Activated effector memory CD4-positive, alpha-beta T cell treated with Interleukin-2 at 50 U/mL for 16 hours (primary cell): Measurements from ENCODE around the gene AGTRAP.

Experiments
- DNase-seq: peaks from one replicate; pipeline ENCODE4 v3.0.0-alpha.2; 2020

AGTRAP gene

DNA sequence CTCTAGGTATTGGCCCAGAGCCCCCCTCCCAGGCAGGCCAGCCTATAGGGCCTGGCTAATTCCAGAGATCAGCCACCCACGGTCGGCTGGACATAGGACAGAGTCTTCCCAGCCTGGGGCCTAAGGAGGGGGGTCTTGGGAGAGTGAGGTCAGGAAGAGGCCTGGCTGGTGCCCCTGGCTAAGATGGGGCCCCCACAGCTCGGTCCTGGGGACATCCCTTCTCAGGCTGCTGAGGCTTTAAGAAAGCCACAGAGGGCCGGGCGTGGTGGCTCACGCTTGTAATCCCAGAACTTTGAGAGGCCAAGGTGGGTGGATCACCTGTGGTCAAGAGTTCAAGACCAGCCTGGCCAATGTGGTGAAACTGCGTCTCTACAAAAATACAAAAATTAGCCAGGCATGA, 28.6 kb downstream of the AGTRAP start:
- DNase-seq = no peak

DNA sequence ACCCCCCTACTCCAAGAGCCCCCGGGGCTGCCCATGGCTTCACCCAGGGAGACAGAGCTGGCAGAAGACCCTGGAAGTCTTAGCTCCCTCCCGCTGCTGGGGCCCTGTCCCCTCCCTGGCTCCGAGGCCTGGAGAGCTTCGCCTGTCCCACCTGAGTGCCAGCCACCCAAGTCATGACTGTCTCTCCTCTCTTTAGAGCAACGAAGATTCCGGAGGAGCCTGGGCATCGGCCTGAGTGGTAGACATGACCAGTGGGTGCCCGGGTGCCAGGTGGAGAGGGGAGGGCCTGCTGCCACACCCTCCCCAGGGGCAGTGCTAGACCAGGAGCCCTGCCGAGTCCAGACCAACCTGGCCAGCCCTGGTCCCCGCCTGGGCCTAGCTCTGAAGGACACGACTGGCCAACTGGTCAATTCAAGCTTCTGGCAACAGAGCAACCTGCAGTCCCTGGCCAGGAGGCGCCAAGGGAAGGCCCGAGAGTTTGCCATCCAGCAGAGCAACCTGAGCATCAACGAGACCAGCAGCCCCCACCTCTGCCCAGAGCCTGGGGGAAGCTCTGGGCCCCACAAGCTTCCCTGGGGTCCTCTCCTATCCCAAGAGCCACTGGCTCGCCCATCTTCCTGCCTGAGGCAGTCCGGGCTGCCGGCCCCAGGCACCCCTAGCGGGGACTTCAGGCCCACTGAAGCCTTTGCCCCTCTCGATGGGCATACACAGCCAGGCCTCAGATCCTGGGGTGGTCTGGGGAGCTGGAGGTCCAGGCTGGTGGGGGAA, 29.9 kb downstream of the AGTRAP start:
- DNase-seq = no peak

DNA sequence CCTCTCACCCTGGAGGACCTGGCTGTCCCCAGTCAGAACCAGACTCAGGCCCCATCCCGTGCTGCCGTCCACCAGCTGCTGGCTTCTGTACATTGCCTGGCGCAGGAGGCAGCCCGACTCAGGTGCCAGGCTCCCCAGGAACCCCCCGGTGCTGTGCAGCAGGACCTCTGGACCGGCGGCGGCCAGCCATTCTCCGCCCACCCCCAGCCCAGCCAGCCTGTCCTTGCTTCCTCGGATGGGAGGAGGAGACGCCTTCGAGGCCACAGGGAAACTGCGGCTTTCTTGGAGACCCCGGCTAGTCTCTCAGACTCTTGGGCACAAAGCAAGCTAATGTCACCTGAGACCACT, 30.5 kb downstream of the AGTRAP start:
- no peak for DNase-seq

DNA sequence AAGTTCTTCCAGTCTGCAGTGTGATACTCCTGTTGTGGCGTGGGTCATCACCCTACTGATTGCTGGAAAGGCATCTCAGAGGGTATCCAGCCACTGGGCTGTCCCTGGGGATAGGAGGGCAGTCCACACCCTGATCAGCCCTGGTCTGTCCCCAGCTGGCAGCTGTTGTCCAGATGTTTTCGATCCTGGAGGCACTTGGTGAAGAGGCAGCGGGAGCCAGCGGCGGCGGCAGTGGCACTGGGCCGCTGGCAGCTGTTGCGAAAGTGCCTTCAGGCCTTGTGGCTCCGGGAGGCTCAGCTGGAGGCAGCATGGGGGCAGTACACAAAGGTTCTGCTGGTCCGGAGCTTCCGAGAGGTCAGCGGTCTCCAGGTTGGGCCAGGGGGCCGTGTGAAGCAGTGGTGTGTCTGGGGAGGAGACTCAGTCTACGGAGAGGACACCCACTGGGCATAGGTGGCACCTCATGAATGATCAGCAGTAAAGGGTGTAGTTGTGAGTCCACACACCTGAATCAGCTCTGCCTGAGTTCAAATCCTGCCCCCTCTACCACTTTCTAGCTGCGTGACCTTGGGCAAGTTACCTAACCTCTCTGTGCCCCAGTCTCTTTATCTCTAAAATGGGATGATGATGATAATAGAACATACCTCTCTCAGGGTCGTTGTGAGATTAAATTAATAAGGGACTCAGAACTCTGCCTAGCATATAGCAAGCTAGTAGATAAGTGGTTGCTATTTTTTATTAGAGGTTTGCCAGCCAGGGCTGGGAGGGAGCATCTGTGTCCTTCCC, 32.2 kb downstream of the AGTRAP start:
- no peak for DNase-seq

DNA sequence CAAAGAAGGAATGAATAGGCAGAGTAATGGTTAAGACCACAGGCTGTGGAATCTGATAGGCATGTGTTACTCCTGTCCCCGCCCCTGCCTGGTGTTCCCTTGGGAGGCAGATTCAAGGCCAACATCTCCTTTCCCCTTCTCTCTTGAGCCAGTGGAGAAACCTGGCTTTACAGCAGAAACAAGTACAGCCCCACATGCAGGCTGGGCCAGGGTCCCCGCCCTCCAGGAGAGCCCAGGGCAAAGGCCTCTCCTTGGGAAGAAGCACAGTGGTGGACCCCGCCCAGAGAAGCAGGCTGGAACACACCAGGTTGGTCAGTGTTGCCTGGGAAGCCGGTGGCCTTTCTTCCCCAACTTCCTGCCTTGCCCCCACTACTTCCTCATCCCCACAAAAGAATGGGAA, 32.9 kb downstream of the AGTRAP start:
- no peak for DNase-seq

DNA sequence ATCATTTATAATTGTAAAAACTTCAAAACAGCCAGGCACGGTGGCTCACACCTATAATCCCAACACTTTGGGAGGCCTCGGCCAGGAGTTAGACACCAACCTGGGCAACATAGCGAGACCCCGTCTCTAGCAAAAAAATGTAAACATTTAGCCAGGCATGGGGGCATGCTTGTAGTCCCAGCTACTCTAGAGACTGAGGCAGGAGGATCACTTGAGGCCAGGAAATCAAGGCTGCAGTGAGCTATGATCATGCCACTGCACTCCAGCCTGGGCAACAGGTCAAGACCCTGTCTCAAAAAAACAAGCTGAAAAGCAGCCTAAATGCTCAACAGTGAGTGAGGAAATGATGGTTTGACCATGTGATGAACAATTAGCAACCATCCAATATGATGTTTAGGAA, 33.3 kb downstream of the AGTRAP start:
- no peak for DNase-seq

DNA sequence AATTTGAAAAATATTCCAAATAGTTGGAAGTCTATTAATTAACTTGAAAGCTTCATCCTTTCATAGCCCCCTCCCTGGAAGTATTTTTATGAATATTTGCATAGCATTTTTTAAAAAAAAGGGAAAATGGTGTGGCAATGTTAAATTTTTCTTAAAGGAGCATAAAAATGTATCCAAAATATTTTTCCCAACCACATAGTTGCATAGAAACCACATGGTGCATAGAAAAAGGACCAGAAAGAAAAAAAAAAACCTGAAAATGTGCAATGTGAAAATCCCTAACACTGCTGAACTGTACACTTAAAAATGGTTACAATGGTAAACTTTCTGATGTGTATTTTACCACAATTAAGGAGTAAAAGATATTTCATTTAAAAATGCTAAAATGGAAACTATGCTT, 34.1 kb downstream of the AGTRAP start:
- no peak for DNase-seq

DNA sequence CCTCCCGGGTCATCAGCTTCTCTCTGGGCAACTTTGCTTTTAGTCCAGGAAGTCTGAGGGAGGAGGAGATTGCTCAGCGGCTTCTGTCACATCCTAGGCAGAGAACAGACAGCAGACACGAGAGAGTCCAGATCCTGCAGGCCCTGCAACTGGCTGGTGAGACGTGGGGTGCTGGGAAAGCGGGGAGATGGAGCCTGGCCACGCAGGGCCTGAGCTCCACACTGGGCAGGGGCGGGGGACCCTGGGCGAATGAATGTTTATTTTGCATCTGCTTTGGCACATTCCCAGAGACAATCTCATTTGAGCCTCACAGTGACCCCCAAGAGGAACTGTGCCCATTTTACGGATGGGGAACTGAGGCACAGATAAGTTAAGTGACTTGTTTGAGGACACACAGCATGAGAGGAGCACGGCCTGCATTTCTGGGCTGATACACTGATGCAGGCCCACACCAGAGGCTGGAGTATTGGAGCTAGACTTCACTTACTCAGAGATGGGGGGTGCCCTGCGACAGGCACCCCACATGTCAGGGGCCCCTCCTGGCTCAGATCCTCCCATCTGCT, 35.6 kb downstream of the AGTRAP start:
- no peak for DNase-seq

DNA sequence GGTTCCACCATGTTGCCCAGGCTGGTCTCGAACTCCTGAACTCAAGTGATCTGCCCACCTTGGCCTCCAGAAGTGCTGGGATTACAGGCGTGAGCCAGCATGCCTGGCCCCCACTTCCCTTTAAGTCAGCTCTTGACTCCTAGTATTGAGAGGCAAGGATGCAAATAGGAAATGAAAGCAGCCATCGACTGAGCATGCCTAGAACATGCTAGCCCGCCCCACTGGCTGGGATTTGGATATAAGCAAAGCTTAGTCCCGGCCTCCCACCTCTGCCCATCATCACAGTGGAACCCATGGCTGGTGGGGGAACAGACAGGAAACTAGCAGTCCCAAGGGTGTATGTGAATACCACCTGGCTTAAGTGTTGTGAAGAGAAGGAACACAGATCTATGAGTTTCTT, 36.5 kb downstream of the AGTRAP start:
- DNase-seq = no peak

DNA sequence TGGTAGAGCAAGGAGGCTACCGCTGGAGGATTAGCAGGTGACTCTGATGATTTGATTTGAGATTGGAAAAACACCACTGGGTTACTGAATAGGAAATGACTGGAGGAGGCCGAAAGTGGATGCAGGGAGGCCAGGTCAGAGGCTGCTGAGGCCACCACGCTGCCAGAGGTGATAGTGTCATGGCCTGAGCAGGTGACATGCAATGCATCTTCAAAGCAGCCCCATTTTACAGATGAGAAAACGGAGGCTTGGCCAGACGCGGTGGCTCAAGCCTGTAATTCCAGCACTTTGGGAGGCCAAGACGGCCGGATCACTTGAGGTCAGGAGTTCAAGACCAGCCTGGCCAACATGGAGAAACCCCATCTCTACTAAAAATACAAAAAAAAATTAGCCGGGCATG, 38.8 kb downstream of the AGTRAP start:
- DNase-seq = no peak

DNA sequence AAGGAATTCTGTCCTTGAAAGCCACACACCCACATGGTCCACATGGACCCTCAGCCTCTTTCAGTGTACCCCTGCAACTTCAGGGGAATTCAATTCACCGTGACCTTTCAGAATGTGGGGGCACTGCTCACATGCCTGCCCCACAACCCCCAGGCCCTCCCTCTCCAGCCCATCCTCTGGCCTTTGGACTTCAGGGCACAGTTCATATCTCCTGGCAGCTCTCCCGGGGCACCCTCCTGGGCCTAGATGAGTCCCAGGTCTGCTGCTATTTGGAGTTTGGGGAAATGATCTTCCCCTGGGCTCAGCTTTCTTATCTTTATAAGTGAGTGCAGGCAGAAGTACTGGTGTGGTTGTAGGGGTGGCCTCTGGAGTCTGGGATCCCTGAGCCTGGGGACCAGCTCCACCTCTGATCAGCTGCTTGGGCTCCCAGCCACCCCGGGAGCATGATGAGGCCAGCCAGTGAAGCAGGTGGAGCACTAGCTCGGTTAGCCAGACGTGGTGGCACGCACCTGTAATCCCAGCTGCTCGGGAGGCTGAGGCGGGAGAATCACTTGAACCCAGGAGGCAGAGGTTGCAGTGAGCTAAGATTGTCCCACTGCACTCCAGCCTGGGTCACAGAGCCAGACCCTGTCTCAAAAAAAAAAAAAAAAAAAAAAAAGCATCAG, 41.9 kb downstream of the AGTRAP start:
- DNase-seq = no peak

DNA sequence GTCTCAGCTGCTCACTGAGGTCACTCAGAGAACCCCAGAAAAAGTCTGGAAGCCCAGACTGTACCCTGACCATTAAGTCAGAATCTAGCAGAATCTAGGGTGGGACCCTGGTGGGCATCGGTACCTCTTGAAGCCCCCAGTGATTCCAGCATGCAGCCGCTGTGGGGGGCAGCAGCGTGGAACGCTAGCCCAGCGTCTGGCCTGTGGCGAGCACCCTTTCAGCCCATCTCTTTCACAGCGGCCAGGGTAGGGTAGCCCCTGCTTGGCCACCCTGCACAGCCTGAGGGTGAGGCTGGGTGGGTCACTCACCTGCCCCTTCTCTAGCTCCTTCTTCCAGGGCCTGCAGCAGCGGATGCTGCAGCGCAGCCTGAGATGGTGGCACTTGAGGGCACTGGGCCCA, 42.4 kb downstream of the AGTRAP start:
- DNase-seq = no peak

DNA sequence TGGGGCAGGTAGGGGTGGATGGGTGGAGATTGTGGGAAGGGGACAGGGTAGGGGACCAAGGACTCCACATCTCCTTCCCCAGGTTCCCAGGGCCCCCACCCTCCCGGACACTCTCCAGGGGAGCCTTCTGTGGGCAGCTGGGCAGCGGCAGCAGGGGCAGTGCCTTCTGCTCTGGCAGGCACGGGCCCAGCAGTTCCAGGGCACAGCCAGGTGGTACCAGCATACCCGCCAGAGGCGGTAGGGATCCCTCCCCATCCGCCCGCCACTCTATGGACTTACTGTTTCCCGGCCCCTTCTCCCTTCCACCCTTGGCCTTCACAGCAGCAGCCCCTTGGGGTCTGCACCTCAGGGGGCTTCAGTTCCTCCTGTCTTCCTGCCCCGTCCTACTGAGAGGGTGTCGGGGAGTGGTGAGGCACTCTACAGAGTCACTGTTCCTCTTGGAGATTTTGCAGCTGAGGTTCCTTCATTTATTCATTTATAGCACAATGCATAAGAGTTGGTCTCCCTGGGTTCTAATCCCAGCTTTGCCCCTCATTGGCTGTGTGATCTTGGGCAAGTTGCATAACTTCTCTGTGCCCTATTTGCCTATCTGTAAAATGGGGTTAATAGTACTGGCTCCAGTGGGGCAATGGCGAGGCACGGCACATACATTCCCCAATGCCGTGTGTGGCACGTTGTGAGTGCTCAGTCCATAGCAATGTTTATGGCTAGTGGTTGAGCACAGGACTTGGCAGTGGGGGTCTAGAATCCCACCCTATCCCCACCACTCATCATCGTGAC, 43.1 kb downstream of the AGTRAP start:
- DNase-seq = no peak

DNA sequence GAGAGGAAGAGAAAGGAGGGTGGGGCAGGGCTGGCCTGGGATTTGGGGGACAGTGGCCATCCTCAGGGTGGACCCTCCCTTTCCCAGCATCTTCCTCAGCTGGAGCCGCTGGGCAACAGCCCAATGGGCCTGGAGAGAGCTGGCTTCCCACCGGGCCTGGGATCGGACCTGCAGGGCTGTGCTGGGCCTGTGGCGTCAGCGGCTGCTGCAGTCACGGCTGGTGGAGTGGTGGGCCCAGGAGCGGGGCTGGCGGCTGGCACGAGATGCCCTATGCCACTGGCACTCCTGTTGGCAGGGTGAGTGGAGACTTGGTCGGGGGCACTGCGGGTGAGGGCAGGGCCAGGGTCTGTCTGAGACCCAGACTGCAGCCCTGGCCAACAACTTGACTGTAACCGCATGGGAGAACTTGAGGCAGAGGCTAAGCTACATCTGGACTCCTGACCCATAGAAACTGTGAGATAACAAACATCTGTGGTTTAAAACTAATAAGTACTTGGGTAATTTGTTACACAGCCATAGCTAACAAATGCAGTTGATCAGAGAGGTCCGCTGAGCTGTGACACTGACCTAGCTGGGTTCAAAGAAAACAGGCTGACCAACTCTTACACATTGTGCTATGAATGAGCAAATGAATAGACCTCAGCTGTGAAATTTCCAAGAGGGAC, 43.9 kb downstream of the AGTRAP start:
- DNase-seq = no peak

DNA sequence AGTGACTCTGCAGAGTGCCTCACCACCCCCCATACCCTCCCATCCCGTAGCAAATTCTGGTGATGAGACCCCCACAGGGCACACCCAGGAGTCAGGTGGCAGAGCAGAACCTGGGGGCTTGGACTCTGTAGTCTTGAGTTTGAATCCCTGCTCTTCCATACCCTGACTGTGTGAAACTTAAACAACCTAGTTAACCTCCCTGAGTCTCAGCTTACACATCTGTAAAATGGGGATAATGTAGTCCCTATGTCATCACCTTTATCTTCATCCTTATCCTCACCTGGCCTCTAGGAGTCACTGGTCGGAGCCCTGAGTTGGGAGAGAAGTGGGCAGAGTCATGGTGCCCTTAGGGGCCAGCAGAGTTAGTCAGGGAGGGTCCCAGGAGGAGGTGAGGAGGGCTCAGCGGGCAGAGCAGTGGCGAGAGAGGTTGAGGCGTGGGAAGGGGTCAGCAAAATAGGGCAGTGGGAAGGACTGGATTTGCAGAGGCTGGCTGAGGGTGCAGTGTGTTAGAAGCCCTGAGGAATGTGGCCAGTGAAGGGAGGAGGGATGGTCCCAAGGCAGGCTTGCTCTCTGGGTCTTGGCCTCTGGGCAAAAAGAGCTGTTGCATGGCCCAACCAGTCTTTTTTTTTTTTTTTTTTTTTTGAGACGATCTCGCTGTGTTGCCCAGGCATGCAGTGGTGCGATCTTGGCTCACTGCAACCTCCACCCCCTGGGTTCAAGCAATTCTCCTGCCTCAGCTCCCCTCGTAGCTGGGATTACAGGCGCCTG, 44.6 kb downstream of the AGTRAP start:
- DNase-seq = no peak

DNA sequence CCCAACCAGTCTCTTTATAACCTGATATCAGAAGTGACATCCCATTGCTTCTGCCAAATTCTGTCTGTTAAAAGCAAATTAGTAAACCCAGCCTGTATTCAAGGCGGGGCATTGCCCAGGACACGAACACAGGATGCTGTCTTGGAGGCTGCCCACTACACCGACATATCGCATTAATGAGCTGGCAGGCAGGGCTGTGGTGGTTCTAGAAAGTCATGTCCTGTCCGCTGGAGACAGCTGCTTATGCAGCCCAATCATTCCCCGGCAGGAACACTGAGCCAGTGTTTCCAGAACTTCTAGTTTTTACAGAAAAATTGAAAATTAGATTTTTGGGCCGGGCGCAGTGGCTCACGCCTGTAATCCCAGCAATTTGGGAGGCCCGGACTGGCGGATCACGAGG, 45.4 kb downstream of the AGTRAP start:
- no peak for DNase-seq

DNA sequence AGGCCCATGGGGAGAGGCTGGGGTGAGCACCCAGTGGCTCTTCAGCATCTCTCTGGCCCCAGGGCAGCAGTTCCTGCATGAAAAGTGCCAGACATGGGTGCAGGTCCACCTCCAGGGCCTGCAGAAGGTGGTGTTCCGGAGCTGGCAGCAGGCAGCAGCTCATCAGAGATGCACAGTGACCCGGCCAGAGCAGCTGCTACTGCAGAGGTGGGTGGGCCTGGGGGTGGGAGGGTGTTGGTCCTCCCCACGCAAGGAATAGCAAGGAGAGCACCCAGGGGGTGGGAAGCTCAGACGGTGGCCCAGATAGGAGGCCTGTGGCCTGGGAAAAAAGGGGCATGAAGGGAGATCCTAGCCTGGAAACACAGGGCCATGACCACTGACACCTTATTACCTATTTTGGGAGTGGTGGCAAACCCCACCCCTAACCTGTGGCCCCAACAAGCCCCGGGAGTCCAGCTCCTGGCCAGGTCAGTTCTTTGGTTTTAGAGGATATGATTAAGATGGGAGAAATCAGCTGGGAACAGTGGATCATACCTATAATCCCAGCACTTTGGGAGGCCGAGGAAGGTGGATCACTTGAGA, 46.3 kb downstream of the AGTRAP start:
- DNase-seq = no peak

DNA sequence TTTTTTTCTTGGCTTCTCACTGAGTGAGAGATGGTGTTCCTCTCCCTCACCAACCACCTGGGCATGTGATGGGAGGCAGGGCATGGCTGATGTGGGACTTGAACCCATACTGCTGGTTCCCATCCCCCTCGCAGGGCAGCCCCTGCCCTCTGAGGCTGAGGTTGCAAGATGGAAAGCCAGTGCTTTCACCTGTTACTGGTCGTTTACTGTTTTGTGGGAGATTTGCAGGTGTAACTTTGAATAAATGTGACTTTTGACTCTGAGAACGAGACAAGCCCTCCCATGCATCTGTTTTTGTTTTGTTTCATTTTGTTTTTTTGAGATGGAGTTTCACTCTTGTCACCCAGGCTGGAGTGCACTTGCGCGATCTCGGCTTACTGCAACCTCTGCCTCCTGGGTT, 47.6 kb downstream of the AGTRAP start:
- DNase-seq = no peak

DNA sequence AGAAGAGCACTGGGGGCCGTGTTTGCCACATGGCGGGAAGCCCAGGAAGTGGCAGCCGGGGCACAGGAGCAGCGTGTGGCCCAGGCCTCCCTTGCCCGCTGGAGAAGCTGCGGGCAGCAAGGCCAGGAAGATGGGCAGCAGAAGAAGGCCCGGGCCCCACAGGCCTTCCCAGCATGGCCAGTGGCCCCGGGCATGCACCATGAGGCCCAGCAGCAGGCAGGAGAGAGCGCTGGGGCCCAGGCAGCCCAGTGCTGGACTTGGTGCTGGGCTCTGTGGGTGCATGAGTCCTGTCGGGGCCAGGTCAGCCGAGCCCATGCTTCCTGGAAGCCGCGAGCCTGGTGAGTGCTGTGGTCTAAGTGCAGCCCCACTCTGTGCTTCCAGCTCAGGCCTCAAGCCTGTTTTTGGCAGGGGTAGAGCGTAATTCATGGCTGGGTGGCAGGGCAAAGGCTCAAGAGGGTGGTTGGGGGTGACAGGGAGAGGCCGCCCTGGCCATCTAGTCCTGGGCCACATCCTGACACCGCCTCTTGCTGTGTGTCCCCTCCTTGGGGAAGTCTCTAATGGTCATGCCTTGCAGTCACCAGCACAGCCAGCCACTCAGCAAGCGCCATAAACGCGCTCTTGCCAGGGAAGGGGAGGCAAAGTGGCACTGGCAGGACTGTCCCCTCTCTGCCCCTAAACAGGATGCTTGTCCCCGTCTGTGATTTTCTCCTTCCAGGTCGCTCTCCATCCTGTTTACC, 48.5 kb downstream of the AGTRAP start:
- no peak for DNase-seq

DNA sequence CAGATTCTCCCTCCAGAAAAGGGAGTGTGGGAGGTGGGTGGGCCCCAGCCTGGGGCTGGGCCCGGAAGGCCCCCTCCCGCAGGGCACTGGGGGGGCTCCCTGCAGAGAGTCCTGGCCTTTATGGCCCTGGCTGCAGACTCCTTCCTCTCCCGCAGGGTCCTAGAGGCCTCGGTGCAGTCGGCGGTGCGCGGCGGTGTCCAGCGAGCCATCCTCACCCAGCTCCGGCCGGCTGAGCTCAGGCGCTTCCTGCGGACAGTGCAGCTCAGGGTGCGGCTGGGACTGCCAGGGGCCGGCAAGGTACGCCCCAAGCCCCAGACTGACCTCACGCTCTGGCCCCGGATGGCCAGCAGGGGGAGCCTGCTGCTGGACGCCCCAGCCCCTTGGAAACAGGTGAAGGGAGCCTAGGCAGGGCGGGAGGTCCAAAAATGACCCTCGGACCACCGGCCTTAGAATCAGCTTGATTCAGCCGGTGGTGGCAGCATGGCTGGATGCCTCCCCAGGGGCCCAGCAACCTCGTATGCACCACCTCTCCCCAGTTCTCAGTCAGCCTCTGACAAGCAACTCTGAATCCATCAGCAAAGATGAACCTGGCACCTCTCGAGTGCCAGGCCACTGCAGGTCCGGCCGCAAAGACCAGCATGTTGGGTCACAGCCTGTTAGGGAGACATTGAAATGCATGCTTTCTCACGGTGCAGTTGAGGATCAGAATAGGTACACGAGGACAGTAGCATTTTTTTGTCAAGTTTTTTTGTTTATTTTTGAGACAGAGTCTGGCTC, 49.2 kb downstream of the AGTRAP start:
- no peak for DNase-seq
